Neural progenitor cell (in vitro differentiated cells): Measurements from ENCODE around the gene COL19A1.

ENCODE experiments used
- CTCF ChIP-seq: fragments of 200-600 bp; sonication (generic); IDR thresholded peaks from 2 replicates; pipeline ENCODE4 v1.5.1; 2017; ENCODE audit warnings: antibody characterized with exemption, mild to moderate bottlenecking
- EZH2 ChIP-seq: fragments of 200-600 bp; sonication (generic); IDR thresholded peaks from 2 replicates; pipeline ENCODE4 v1.6.1; 2017; ENCODE audit warnings: antibody characterized with exemption, mild to moderate bottlenecking, moderate library complexity
- EZH2phosphoT487 ChIP-seq: fragments of 200-600 bp; sonication (generic); IDR thresholded peaks from 2 replicates; pipeline ENCODE4 v1.6.1; 2017; ENCODE audit warnings: antibody characterized with exemption

- TF ChIP-seq CTCF (no peak), EZH2 (no peak), EZH2phosphoT487 (no peak)
These were observed 185.1 kb downstream of the COL19A1 start for GRCh38 chr6:70051197-70052124.
